Cardiac fibroblast (primary cell): ENCODE measurements around the gene RNASEH2A.
A peak's percentile ranks its signal among the peaks of the same experiment; 100 is the strongest.

ENCODE experiments used
- DNase-seq, 2 donors: peaks; one replicate each; pipeline versions ENCODE4 v3.0.0 to v3.0.0-alpha.2; 2010; ENCODE audit warnings: low read depth in 2 of 2
- H3K4me3 ChIP-seq, 2 donors: replicated peaks in 1 of 2; 1 replicate in 1 of 2; 2 replicates in 1 of 2; pipeline ENCODE4 v1.5.1; 2011; ENCODE audit warnings: low read depth in 2 of 2, low read length in 2 of 2, mild to moderate bottlenecking in 2 of 2, moderate library complexity in 1 of 2
- CTCF ChIP-seq: IDR thresholded peaks from one replicate; pipeline ENCODE4 v1.5.1; 2011; ENCODE audit warnings: low read depth, mild to moderate bottlenecking, low read length, inconsistent platforms

Gene RNASEH2A

GRCh38 chr19:12782174-12782423 is 24.3 kb upstream of the RNASEH2A start:
- peak overlapping the region; percentile 6 to 45 for H3K4me3 ChIP-seq

GRCh38 chr19:12782424-12783290 is 23.7 kb upstream of the RNASEH2A start:
- no peak for TF ChIP-seq CTCF
- DNase-seq: peak; percentile 79 to 96
- H3K4me3 ChIP-seq: peak overlapping the region; percentile 43 to 45

More at GRCh38 chr19:12782174-12782423, 24.3 kb upstream of the RNASEH2A start:
- TF ChIP-seq CTCF: no peak
- no peak for DNase-seq

GRCh38 chr19:12783291-12783848 is 23.0 kb upstream of the RNASEH2A start:
- no peak for DNase-seq
- TF ChIP-seq CTCF: no peak
- peak overlapping the region; percentile 43 to 45 for H3K4me3 ChIP-seq

GRCh38 chr19:12783849-12784393 is 22.5 kb upstream of the RNASEH2A start:
- no peak for TF ChIP-seq CTCF

GRCh38 chr19:12784394-12784870 is 22.0 kb upstream of the RNASEH2A start:
- DNase-seq: no peak
- H3K4me3 ChIP-seq: no peak overlapping the region
- TF ChIP-seq CTCF: no peak

More at GRCh38 chr19:12783849-12784393, 22.5 kb upstream of the RNASEH2A start:
- DNase-seq: peak in 1 of 2 donors; percentile 27
- H3K4me3 ChIP-seq: no peak overlapping the region

GRCh38 chr19:12784871-12785430 is 21.4 kb upstream of the RNASEH2A start:
- no peak overlapping the region for H3K4me3 ChIP-seq
- peak in 1 of 2 donors; percentile 34 for DNase-seq
- no peak for TF ChIP-seq CTCF
